ENCODE measurements around the gene YBX3.

YBX3 gene

GRCh38 chr12:10663869-10664268, 59.3 kb downstream of the YBX3 start:
- Histone ChIP-seq H3K27ac (ENCODE audit: low read length) (no peak overlapping the region), H3K4me1 (ENCODE audit: low read length) (no peaks in the 10 kb centered on the region), H3K9ac (ENCODE audit: low read length) (no peak overlapping the region), H3K9me2 (replicated peaks; ENCODE audit: insufficient read depth, low read length) (no peaks in the 10 kb centered on the region), H3K36me3 (replicated peaks; ENCODE audit: insufficient read depth, low read length) (no peaks in the 10 kb centered on the region), H3K79me2 (ENCODE audit: low read length) (no peaks in the 10 kb centered on the region), H3F3A (ENCODE audit: insufficient read depth, low read length) (no peaks in the 10 kb centered on the region), H3K9me3 (replicated peaks; ENCODE audit: insufficient read depth, low read length) (no peaks in the 10 kb centered on the region), H3K4me2 (ENCODE audit: low read depth, low read length) (no peak overlapping the region), H3K4me3 (ENCODE audit: low read length) (no peak overlapping the region), H3K27me3 (replicated peaks; ENCODE audit: insufficient read depth, low read length) (no peaks in the 10 kb centered on the region), H4K20me1 (ENCODE audit: insufficient read depth, low read length) (no peaks in the 10 kb centered on the region), H2AFZ (ENCODE audit: low read length) (no peak overlapping the region)
- DNase-seq: no peak
- TF ChIP-seq EZH2 (optimal IDR thresholded peaks at IDR 0.05; ENCODE audit: low read depth, low read length) (no peak), EZH2phosphoT487 (IDR thresholded peaks at IDR 0.05; ENCODE audit: low read length) (no peak), CTCF (IDR thresholded peaks at IDR 0.05; ENCODE audit: low read length) (no peak)

GRCh38 chr12:10661338-10661737, 61.8 kb downstream of the YBX3 start:
- Histone ChIP-seq H3K79me2 (ENCODE audit: low read length) (no peaks in the 10 kb centered on the region), H3K36me3 (replicated peaks; ENCODE audit: insufficient read depth, low read length) (no peaks in the 10 kb centered on the region), H3K9me3 (replicated peaks; ENCODE audit: insufficient read depth, low read length) (no peaks in the 10 kb centered on the region), H3K27ac (ENCODE audit: low read length) (no peak overlapping the region), H3K4me3 (ENCODE audit: low read length) (no peak overlapping the region), H3K4me2 (ENCODE audit: low read depth, low read length) (no peak overlapping the region), H3K4me1 (ENCODE audit: low read length) (no peaks in the 10 kb centered on the region), H3F3A (ENCODE audit: insufficient read depth, low read length) (no peaks in the 10 kb centered on the region), H4K20me1 (ENCODE audit: insufficient read depth, low read length) (no peaks in the 10 kb centered on the region), H3K9me2 (replicated peaks; ENCODE audit: insufficient read depth, low read length) (no peaks in the 10 kb centered on the region), H3K27me3 (replicated peaks; ENCODE audit: insufficient read depth, low read length) (no peaks in the 10 kb centered on the region), H2AFZ (ENCODE audit: low read length) (no peak overlapping the region), H3K9ac (ENCODE audit: low read length) (no peak overlapping the region)
- TF ChIP-seq EZH2phosphoT487 (IDR thresholded peaks at IDR 0.05; ENCODE audit: low read length) (no peak), CTCF (IDR thresholded peaks at IDR 0.05; ENCODE audit: low read length) (no peak), EZH2 (optimal IDR thresholded peaks at IDR 0.05; ENCODE audit: low read depth, low read length) (no peak)
- DNase-seq: no peak

GRCh38 chr12:10654003-10654402, 69.1 kb downstream of the YBX3 start:
- Histone ChIP-seq H3K9me3 (replicated peaks; ENCODE audit: insufficient read depth, low read length) (no peaks in the 10 kb centered on the region), H3K27ac (ENCODE audit: low read length) (no peak overlapping the region), H3K4me3 (ENCODE audit: low read length) (no peak overlapping the region), H3F3A (ENCODE audit: insufficient read depth, low read length) (no peaks in the 10 kb centered on the region), H3K9me2 (replicated peaks; ENCODE audit: insufficient read depth, low read length) (no peaks in the 10 kb centered on the region), H4K20me1 (ENCODE audit: insufficient read depth, low read length) (no peaks in the 10 kb centered on the region), H3K4me2 (ENCODE audit: low read depth, low read length) (no peak overlapping the region), H3K27me3 (replicated peaks; ENCODE audit: insufficient read depth, low read length) (no peaks in the 10 kb centered on the region), H3K36me3 (replicated peaks; ENCODE audit: insufficient read depth, low read length) (no peaks in the 10 kb centered on the region), H3K79me2 (ENCODE audit: low read length) (no peaks in the 10 kb centered on the region), H3K4me1 (ENCODE audit: low read length) (no peaks in the 10 kb centered on the region), H2AFZ (ENCODE audit: low read length) (no peak overlapping the region), H3K9ac (ENCODE audit: low read length) (no peak overlapping the region)
- no peak for TF ChIP-seq EZH2 (optimal IDR thresholded peaks at IDR 0.05; ENCODE audit: low read depth, low read length)
- TF ChIP-seq CTCF (IDR thresholded peaks at IDR 0.05; ENCODE audit: low read length): no peak
- no peak for TF ChIP-seq EZH2phosphoT487 (IDR thresholded peaks at IDR 0.05; ENCODE audit: low read length)
- DNase-seq: no peak
